IMR-90 (cell line): ENCODE data around the gene EPHB6. TPM values are rescaled to one million over a fixed set of nuclear protein-coding genes. Genes with fewer than 3 reads are reported as not detected.

Experiments
- ATAC-seq: fragments of 200-7000 bp; cut with Tn5 transposase; 2 replicates; pipeline ENCODE4 v1.9.1; 2020; ENCODE audit warnings: low read depth, mild to moderate bottlenecking, moderate library complexity
- BruUV-seq: library from RNA; stranded (reverse); fragments of 400-500 nt; replicated peaks from 2 replicates; lab custom pipeline; 2021; lab: Mats Ljungman, UMichigan
- CTCF ChIA-PET: fragments of 300-600 bp; formaldehyde crosslinking; extraction: SDS; loops from one replicate; lab custom pipeline; 2021; ENCODE audit warnings: antibody characterized with exemption; lab: Yijun Ruan, JAX
- POLR2A ChIA-PET: fragments of 300-600 bp; sonication (Branson Sonifier 250); formaldehyde crosslinking; loops from one replicate; lab custom pipeline; 2022; ENCODE audit warnings: antibody characterized with exemption; ENCODE audit not compliant: unreplicated experiment; lab: Charles Lee
- DNase-seq: peaks from one replicate; pipeline ENCODE4 v3.0.0; 2013
- H2AFZ ChIP-seq: replicated peaks from 2 replicates; pipeline ENCODE3; 2013; ENCODE audit warnings: low read length, mild to moderate bottlenecking; ENCODE audit not compliant: poor library complexity
- H2AK5ac ChIP-seq: 2 replicates; pipeline ENCODE4 v1.6.1; 2013; ENCODE audit warnings: low read depth, low read length, inconsistent platforms
- H2AK9ac ChIP-seq: replicated peaks from 2 replicates; pipeline ENCODE3; 2013; ENCODE audit warnings: mild to moderate bottlenecking, low read depth, low read length, moderate library complexity; ENCODE audit not compliant: poor library complexity
- H2BK120ac ChIP-seq: 2 replicates; pipeline ENCODE4 v1.6.1; 2013; ENCODE audit warnings: low read depth, low read length, inconsistent platforms
- H2BK15ac ChIP-seq: 3 replicates; pipeline ENCODE4 v1.6.1; 2013; ENCODE audit warnings: low read depth, low read length, inconsistent platforms
- H2BK20ac ChIP-seq: 2 replicates; pipeline ENCODE4 v1.6.1; 2013; ENCODE audit warnings: low read depth, mild to moderate bottlenecking, inconsistent platforms, low read length, moderate library complexity
- H2BK5ac ChIP-seq: 2 replicates; pipeline ENCODE4 v1.6.1; 2013; ENCODE audit warnings: mild to moderate bottlenecking, low read depth, low read length, inconsistent platforms; ENCODE audit not compliant: poor library complexity, severe bottlenecking
- H3K14ac ChIP-seq: replicated peaks from 2 replicates; pipeline ENCODE4 v1.6.1; 2013; ENCODE audit warnings: low read depth, low read length, inconsistent platforms
- H3K18ac ChIP-seq: 2 replicates; pipeline ENCODE4 v1.6.1; 2013; ENCODE audit warnings: low read depth, low read length, control low read depth
- H3K23ac ChIP-seq: 2 replicates; pipeline ENCODE4 v1.6.1; 2013; ENCODE audit warnings: low read depth, low read length, inconsistent platforms
- H3K27ac ChIP-seq: 2 replicates; pipeline ENCODE4 v1.5.1; 2013; ENCODE audit warnings: mild to moderate bottlenecking, control low read depth, low read length; ENCODE audit not compliant: insufficient read depth
- H3K27me3 ChIP-seq: 2 replicates; pipeline ENCODE4 v1.6.1; 2013; ENCODE audit warnings: low read length; ENCODE audit not compliant: control insufficient read depth, insufficient read depth
- H3K36me3 ChIP-seq: 2 replicates; pipeline ENCODE4 v1.6.1; 2013; ENCODE audit warnings: low read length, mixed read lengths; ENCODE audit not compliant: control insufficient read depth, insufficient read depth
- H3K4ac ChIP-seq: 2 replicates; pipeline ENCODE4 v1.6.1; 2013; ENCODE audit warnings: low read depth, low read length, inconsistent platforms
- H3K4me1 ChIP-seq: 2 replicates; pipeline ENCODE4 v1.6.1; 2013; ENCODE audit warnings: low read length, mixed read lengths; ENCODE audit not compliant: control insufficient read depth, insufficient read depth
- H3K4me2 ChIP-seq: 2 replicates; pipeline ENCODE4 v1.6.1; 2013; ENCODE audit warnings: low read depth, mild to moderate bottlenecking, control low read depth, low read length, moderate library complexity
- H3K4me3 ChIP-seq: 2 replicates; pipeline ENCODE4 v1.5.1; 2013; ENCODE audit warnings: low read depth, mild to moderate bottlenecking, control low read depth, low read length, moderate library complexity; ENCODE audit not compliant: insufficient read depth
- H3K56ac ChIP-seq: 2 replicates; pipeline ENCODE4 v1.6.1; 2013; ENCODE audit warnings: low read length, inconsistent platforms; ENCODE audit not compliant: insufficient read depth; ENCODE audit errors: extremely low read depth
- H3K79me1 ChIP-seq, 2 experiments: 2 replicates each; pipeline ENCODE4 v1.6.1; 2013; ENCODE audit warnings: low read length in 2 of 2, inconsistent platforms in 1 of 2, low read depth in 1 of 2
- H3K9ac ChIP-seq: 2 replicates; pipeline ENCODE4 v1.6.1; 2013; ENCODE audit warnings: low read depth, low read length, control low read depth
- H3K9me1 ChIP-seq: 2 replicates; pipeline ENCODE4 v1.6.1; 2013; ENCODE audit warnings: low read length, inconsistent platforms; ENCODE audit not compliant: insufficient read depth
- H3K9me3 ChIP-seq: 2 replicates; pipeline ENCODE4 v1.6.1; 2013; ENCODE audit warnings: low read length; ENCODE audit not compliant: control insufficient read depth, insufficient read depth
- H4K20me1 ChIP-seq: 2 replicates; pipeline ENCODE4 v1.6.1; 2013; ENCODE audit warnings: low read length, inconsistent platforms; ENCODE audit not compliant: insufficient read depth
- H4K5ac ChIP-seq: 2 replicates; pipeline ENCODE4 v1.6.1; 2013; ENCODE audit warnings: mild to moderate bottlenecking, low read depth, low read length, control low read depth
- H4K8ac ChIP-seq, 2 experiments: 2 replicates each; pipeline ENCODE4 v1.6.1; 2013; ENCODE audit warnings: low read depth in 2 of 2, low read length in 2 of 2, control low read depth in 1 of 2, inconsistent platforms in 1 of 2
- H4K91ac ChIP-seq: 2 replicates; pipeline ENCODE4 v1.6.1; 2013; ENCODE audit warnings: low read depth, low read length, inconsistent platforms; ENCODE audit not compliant: insufficient read depth
- BHLHE40 ChIP-seq: fragments of 150-350 bp; IDR thresholded peaks from 2 replicates; pipeline ENCODE4 v1.6.1; 2016; ENCODE audit warnings: mild to moderate bottlenecking, low read depth, low read length
- FOS ChIP-seq: fragments of 150-350 bp; IDR thresholded peaks from 2 replicates; pipeline ENCODE4 v1.6.1; 2016; ENCODE audit warnings: low read depth, low read length
- POLR2A ChIP-seq: IDR thresholded peaks from 2 replicates; pipeline ENCODE4 v1.6.1; 2012; ENCODE audit warnings: mild to moderate bottlenecking, low read depth, low read length
- RCOR1 ChIP-seq: IDR thresholded peaks from 2 replicates; pipeline ENCODE4 v1.6.1; 2012; ENCODE audit warnings: mild to moderate bottlenecking, low read length, improper control_type of control experiment; ENCODE audit not compliant: insufficient replicate concordance
- WGBS, 2 experiments: methylation state at CpG; one replicate each; pipeline versions ENCODE4 v1.1.5 to v1.1.7; 2013; ENCODE audit warnings: missing lambda C conversion rate in 2 of 2; ENCODE audit not compliant: insufficient read length in 1 of 2; ENCODE audit errors: extremely low coverage in 2 of 2; 5-methylcytosine and 5-hydroxymethylcytosine counted together
- dilution Hi-C: fragments of 300-500 bp; cut with HindIII; formaldehyde crosslinking; loops from one replicate; pipeline ENCODE4 v1.14.3; 2018; ENCODE audit warnings: low sequenced_read_pairs; ENCODE audit not compliant: unreplicated experiment
- in situ Hi-C: fragments of 300-500 bp; cut with MboI; formaldehyde crosslinking; loops from 3 replicates; pipeline ENCODE4 v1.14.3; 2019; ENCODE audit warnings: low sequenced_read_pairs, inconsistent platforms, mixed read lengths
- intact Hi-C: fragments of 100-400 bp; cut with micrococcal nuclease; formaldehyde crosslinking; loops from 2 replicates; pipeline ENCODE4 v1.10.0; 2022
- polyA plus RNA-seq, 3 experiments: library from polyadenylated mRNA; depleted of rRNA; stranded (reverse); fragments of >200 nt; gene quantifications; 2 replicates each; pipeline ENCODE4 v1.2.3, GENCODE V29; 2012; ENCODE audit warnings: low replicate concordance in 1 of 3
- total RNA-seq: library from RNA; depleted of rRNA; stranded (reverse); fragments of >200 nt; gene quantifications from 2 replicates; pipeline ENCODE4 v1.2.3, GENCODE V29; 2012
- TF ChIP-seq, protein P1 (sequence below): conservative IDR thresholded peaks from 2 replicates; pipeline ENCODE4 v1.5.1; 2012; ENCODE audit warnings: mild to moderate bottlenecking, low read depth, low read length, improper control_type of control experiment

The EPHB6 gene
- total and polyA plus RNA-seq, 2 of the 4 experiments (the other 2 are of a cell fraction) = under 0.01 to 0.60 TPM

DNA sequence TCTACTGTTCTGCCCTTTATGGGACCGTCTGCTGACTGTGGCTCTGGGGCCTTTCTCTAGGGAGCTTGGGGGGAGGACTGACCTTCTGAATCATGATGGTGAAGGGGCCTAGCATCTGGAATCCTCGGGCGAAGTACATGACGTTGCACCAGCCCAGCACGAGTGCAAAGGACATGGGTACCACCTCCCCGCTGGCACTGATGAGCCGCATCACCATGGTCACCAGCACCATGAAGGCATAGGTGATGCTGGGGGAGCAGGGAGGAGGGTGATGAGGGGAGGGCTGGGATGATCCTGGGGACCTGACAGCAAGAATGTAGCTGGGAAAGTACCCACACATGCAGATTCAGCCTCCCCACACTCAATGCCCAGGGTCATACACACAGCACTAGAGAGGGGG, 19.5 kb downstream of the EPHB6 start:
- Histone ChIP-seq H2BK120ac (no peak overlapping the region), H3K27me3 (no peaks in the 10 kb centered on the region), H3K4me1 (no peaks in the 10 kb centered on the region), H2AFZ (no peak overlapping the region), H3K36me3 (no peaks in the 10 kb centered on the region), H4K5ac (no peak overlapping the region), H4K91ac (no peak overlapping the region), H2BK20ac (no peak overlapping the region), H3K18ac (no peak overlapping the region), H3K23ac (no peak overlapping the region), H3K9me1 (no peaks in the 10 kb centered on the region), H3K79me1 (no peaks in the 10 kb centered on the region), H2BK15ac (no peak overlapping the region), H4K8ac (no peak overlapping the region), H2BK5ac (no peak overlapping the region), H3K4ac (no peak overlapping the region), H3K14ac (no peak overlapping the region), H4K20me1 (no peaks in the 10 kb centered on the region), H3K4me2 (no peak overlapping the region), H3K56ac (no peak overlapping the region), H3K4me3 (no peak overlapping the region), H3K27ac (no peak overlapping the region), H2AK5ac (no peak overlapping the region), H2AK9ac (no peak overlapping the region), H3K9me3 (no peaks in the 10 kb centered on the region; the same call in 1 of the 2 replicates), H3K9ac (no peak overlapping the region)
- ATAC-seq (no peak), DNase-seq (no peak)
- 67% methylated on average over 5 of the region's 7 CpGs; no CpG with 5 or more reads in 1 of the 2 experiments for WGBS, 2 experiments
- dilution Hi-C loops (no loop called here), intact Hi-C loops (no loop called here), in situ Hi-C loops (no loop called here)
- no peak for TF ChIP-seq RCOR1
- no peak for TF ChIP-seq POLR2A
- TF ChIP-seq, protein P1, sequence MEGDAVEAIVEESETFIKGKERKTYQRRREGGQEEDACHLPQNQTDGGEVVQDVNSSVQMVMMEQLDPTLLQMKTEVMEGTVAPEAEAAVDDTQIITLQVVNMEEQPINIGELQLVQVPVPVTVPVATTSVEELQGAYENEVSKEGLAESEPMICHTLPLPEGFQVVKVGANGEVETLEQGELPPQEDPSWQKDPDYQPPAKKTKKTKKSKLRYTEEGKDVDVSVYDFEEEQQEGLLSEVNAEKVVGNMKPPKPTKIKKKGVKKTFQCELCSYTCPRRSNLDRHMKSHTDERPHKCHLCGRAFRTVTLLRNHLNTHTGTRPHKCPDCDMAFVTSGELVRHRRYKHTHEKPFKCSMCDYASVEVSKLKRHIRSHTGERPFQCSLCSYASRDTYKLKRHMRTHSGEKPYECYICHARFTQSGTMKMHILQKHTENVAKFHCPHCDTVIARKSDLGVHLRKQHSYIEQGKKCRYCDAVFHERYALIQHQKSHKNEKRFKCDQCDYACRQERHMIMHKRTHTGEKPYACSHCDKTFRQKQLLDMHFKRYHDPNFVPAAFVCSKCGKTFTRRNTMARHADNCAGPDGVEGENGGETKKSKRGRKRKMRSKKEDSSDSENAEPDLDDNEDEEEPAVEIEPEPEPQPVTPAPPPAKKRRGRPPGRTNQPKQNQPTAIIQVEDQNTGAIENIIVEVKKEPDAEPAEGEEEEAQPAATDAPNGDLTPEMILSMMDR = no peak
- TF ChIP-seq BHLHE40 = no peak
- TF ChIP-seq FOS = no peak
- CTCF ChIA-PET = no interaction called here
- POLR2A ChIA-PET = no interaction called here
- BruUV-seq = no TSS peak
